ENCODE measurements around the gene PPP1R7. TPM values are rescaled to one million over a fixed set of nuclear protein-coding genes. Genes with fewer than 3 reads are reported as not detected.

The PPP1R7 gene
- total RNA-seq, 1 experiment from 2014 or later: 65.4 TPM

GRCh38 chr2:241224851-241225438 is 74.7 kb downstream of the PPP1R7 start:
- intact Hi-C loops (cut with micrococcal nuclease; ENCODE audit: unreplicated experiment): no loop called here
- Mint-ChIP-seq H3K27ac (ENCODE audit: unreplicated experiment) (peak overlapping the region; percentile 20), H3K27me3 (ENCODE audit: unreplicated experiment) (no peaks in the 10 kb centered on the region), H3K9me3 (ENCODE audit: low read depth, unreplicated experiment) (no peaks in the 10 kb centered on the region), H3K4me3 (ENCODE audit: low read depth, unreplicated experiment) (no peak overlapping the region), H3K4me1 (ENCODE audit: low read depth, unreplicated experiment) (peaks cover 3% of the 10 kb centered on the region), H3K36me3 (ENCODE audit: insufficient read depth, unreplicated experiment) (peaks cover 73% of the 10 kb centered on the region)
- CTCF ChIA-PET: no interaction called here
- DNase-seq: no peak
- no TSS peak for BruUV-seq (replicated peaks)
- TF ChIP-seq CTCF (IDR thresholded peaks at IDR 0.05; ENCODE audit: unreplicated experiment): no peak

GRCh38 chr2:241225545-241225944 is 75.3 kb downstream of the PPP1R7 start:
- BruUV-seq (replicated peaks): no TSS peak
- Mint-ChIP-seq H3K36me3 (ENCODE audit: insufficient read depth, unreplicated experiment) (peaks cover 79% of the 10 kb centered on the region), H3K27me3 (ENCODE audit: unreplicated experiment) (no peaks in the 10 kb centered on the region), H3K4me3 (ENCODE audit: low read depth, unreplicated experiment) (no peak overlapping the region), H3K27ac (ENCODE audit: unreplicated experiment) (no peak overlapping the region), H3K4me1 (ENCODE audit: low read depth, unreplicated experiment) (no peaks in the 10 kb centered on the region), H3K9me3 (ENCODE audit: low read depth, unreplicated experiment) (no peaks in the 10 kb centered on the region)
- intact Hi-C loops (cut with micrococcal nuclease; ENCODE audit: unreplicated experiment): no loop called here
- CTCF ChIA-PET: no interaction called here
- no peak for DNase-seq
- TF ChIP-seq CTCF (IDR thresholded peaks at IDR 0.05; ENCODE audit: unreplicated experiment): no peak

- Mint-ChIP-seq H3K9me3 (ENCODE audit: low read depth, unreplicated experiment) (no peaks in the 10 kb centered on the region), H3K36me3 (ENCODE audit: insufficient read depth, unreplicated experiment) (peaks cover 84% of the 10 kb centered on the region), H3K27me3 (ENCODE audit: unreplicated experiment) (no peaks in the 10 kb centered on the region), H3K4me1 (ENCODE audit: low read depth, unreplicated experiment) (no peaks in the 10 kb centered on the region), H3K4me3 (ENCODE audit: low read depth, unreplicated experiment) (no peak overlapping the region), H3K27ac (ENCODE audit: unreplicated experiment) (no peak overlapping the region)
- TF ChIP-seq CTCF (IDR thresholded peaks at IDR 0.05; ENCODE audit: unreplicated experiment): no peak
- CTCF ChIA-PET: no interaction called here
- DNase-seq: no peak
- intact Hi-C loops (cut with micrococcal nuclease; ENCODE audit: unreplicated experiment): no loop called here
- no TSS peak for BruUV-seq (replicated peaks)
Observed at GRCh38 chr2:241225983-241226382, 75.7 kb downstream of the PPP1R7 start.

GRCh38 chr2:241226723-241227572 is 76.7 kb downstream of the PPP1R7 start:
- Mint-ChIP-seq H3K4me1 (ENCODE audit: low read depth, unreplicated experiment) (no peaks in the 10 kb centered on the region), H3K27ac (ENCODE audit: unreplicated experiment) (peak overlapping the region; percentile 46), H3K4me3 (ENCODE audit: low read depth, unreplicated experiment) (no peak overlapping the region), H3K36me3 (ENCODE audit: insufficient read depth, unreplicated experiment) (peaks cover 88% of the 10 kb centered on the region), H3K27me3 (ENCODE audit: unreplicated experiment) (no peaks in the 10 kb centered on the region), H3K9me3 (ENCODE audit: low read depth, unreplicated experiment) (no peaks in the 10 kb centered on the region)
- CTCF ChIA-PET: no interaction called here
- TF ChIP-seq CTCF (IDR thresholded peaks at IDR 0.05; ENCODE audit: unreplicated experiment): no peak
- no peak for DNase-seq
- no TSS peak for BruUV-seq (replicated peaks)
- intact Hi-C loops (cut with micrococcal nuclease; ENCODE audit: unreplicated experiment): no loop called here
